A549 (cell line): ENCODE data around the gene NANOS2. TPM values are rescaled to one million over a fixed set of nuclear protein-coding genes. Genes with fewer than 3 reads are reported as not detected.

Source experiments
- ATAC-seq, 2 experiments: fragments of 200-7000 bp in 1 of 2; fragments of >200 bp in 1 of 2; cut with Nextera tagmentation in 1 of 2; cut with Tn5 transposase in 1 of 2; 3 replicates each; pipeline versions ENCODE4 v1.8.0 to v1.9.1; 2018 to 2020; ENCODE audit warnings: mild to moderate bottlenecking in 1 of 2, moderate library complexity in 1 of 2
- CTCF ChIA-PET: fragments of 300-600 bp; sonication (Branson Sonifier 250); formaldehyde crosslinking; extraction: SDS; loops from one replicate; lab custom pipeline; 2021; ENCODE audit warnings: antibody characterized with exemption, inconsistent platforms; lab: Yijun Ruan, JAX
- POLR2A ChIA-PET: fragments of 350-600 bp; formaldehyde crosslinking; extraction: SDS; loops from one replicate; lab custom pipeline; 2021; ENCODE audit warnings: antibody characterized with exemption, inconsistent platforms; lab: Yijun Ruan, JAX
- DNase-seq, 2 experiments: peaks; one replicate each; pipeline versions ENCODE4 v3.0.0 to v3.0.0-alpha.2; 2011 to 2016; ENCODE audit warnings: low read depth in 1 of 2, low spot score in 1 of 2
- FAIRE-seq: peaks from 2 replicates; lab custom pipeline; 2011; peaks lifted over from hg19 to GRCh38; lab: Jason Lieb, UNC
- H3K27ac ChIP-seq, 2 experiments: fragments of >200 bp; sonication (Bioruptor Twin); formaldehyde crosslinking; 3 replicates each; pipeline ENCODE4 v1.5.1; 2016 to 2017
- H3K4me1 ChIP-seq: fragments of >200 bp; sonication (Bioruptor Twin); formaldehyde crosslinking; 3 replicates; pipeline ENCODE4 v1.6.1; 2016
- H3K4me2 ChIP-seq: fragments of >200 bp; sonication (Bioruptor Twin); formaldehyde crosslinking; 3 replicates; pipeline ENCODE4 v1.6.1; 2016
- H3K4me3 ChIP-seq: fragments of >200 bp; sonication (Bioruptor Twin); formaldehyde crosslinking; 3 replicates; pipeline ENCODE4 v1.5.1; 2016
- H3K9me3 ChIP-seq: fragments of >200 bp; sonication (Bioruptor Twin); formaldehyde crosslinking; 3 replicates; pipeline ENCODE4 v1.6.1; 2016
- CEBPB ChIP-seq, 2 experiments: fragments of >200 bp in 1 of 2; sonication (Bioruptor Twin) in 1 of 2; formaldehyde crosslinking in 1 of 2; IDR thresholded peaks; 2 replicates each; pipeline ENCODE4 v1.6.1; 2012 to 2016
- CTCF ChIP-seq: fragments of >200 bp; sonication (Bioruptor Twin); formaldehyde crosslinking; IDR thresholded peaks from 3 replicates; pipeline ENCODE4 v1.5.1; 2016
- EHF ChIP-seq: fragments of 250-450 bp; sonication (Bioruptor Pico); IDR thresholded peaks from 2 replicates; pipeline ENCODE4 v1.5.0; 2020; ENCODE audit warnings: mild to moderate bottlenecking
- EHMT2 ChIP-seq: fragments of 200-600 bp; sonication (generic); IDR thresholded peaks from 2 replicates; pipeline ENCODE4 v1.6.1; 2016; ENCODE audit warnings: antibody characterized with exemption, low read depth, mild to moderate bottlenecking, moderate library complexity
- FOXS1 ChIP-seq: fragments of 250-450 bp; sonication (Bioruptor Pico); IDR thresholded peaks from 2 replicates; pipeline ENCODE4 v1.5.0; 2020; ENCODE audit warnings: mild to moderate bottlenecking, moderate library complexity
- HOXA7 ChIP-seq: fragments of 250-450 bp; sonication (Bioruptor Pico); IDR thresholded peaks from 2 replicates; pipeline ENCODE4 v1.5.0; 2020; ENCODE audit warnings: mild to moderate bottlenecking, moderate library complexity
- HOXB5 ChIP-seq: fragments of 250-450 bp; sonication (Bioruptor Pico); IDR thresholded peaks from 2 replicates; pipeline ENCODE4 v1.5.0; 2020; ENCODE audit warnings: mild to moderate bottlenecking, moderate library complexity
- JUN ChIP-seq, 2 experiments: fragments of >200 bp; sonication (Bioruptor Twin); formaldehyde crosslinking; IDR thresholded peaks; 2 replicates in 1 of 2; 3 replicates in 1 of 2; pipeline ENCODE4 v1.6.1; 2016 to 2017
- MYC ChIP-seq: IDR thresholded peaks from 2 replicates; pipeline ENCODE4 v1.6.1; 2012; ENCODE audit warnings: mild to moderate bottlenecking, inconsistent platforms, low read length, improper control_type of control experiment, borderline replicate concordance
- NFE2L2 ChIP-seq: fragments of 150-350 bp; conservative IDR thresholded peaks from 2 replicates; pipeline ENCODE4 v1.6.1; 2014; ENCODE audit warnings: low read length
- NR3C1 ChIP-seq: fragments of >200 bp; sonication (Bioruptor Twin); formaldehyde crosslinking; IDR thresholded peaks from 3 replicates; pipeline ENCODE4 v1.6.1; 2017
- PHF8 ChIP-seq: fragments of 200-600 bp; sonication (generic); IDR thresholded peaks from 2 replicates; pipeline ENCODE4 v1.6.1; 2016; ENCODE audit warnings: low read depth, mild to moderate bottlenecking, antibody characterized with exemption, moderate library complexity, borderline replicate concordance
- POLR2A ChIP-seq: IDR thresholded peaks from 2 replicates; pipeline ENCODE4 v1.6.1; 2012; ENCODE audit warnings: mild to moderate bottlenecking, low read length
- RAD21 ChIP-seq, 2 experiments: fragments of >200 bp in 1 of 2; sonication (Bioruptor Twin) in 1 of 2; formaldehyde crosslinking in 1 of 2; IDR thresholded peaks in 1 of 2; conservative IDR thresholded peaks in 1 of 2; 2 replicates in 1 of 2; 3 replicates in 1 of 2; pipeline ENCODE4 v1.6.1; 2012 to 2018; ENCODE audit warnings: inconsistent platforms in 1 of 2
- RCOR1 ChIP-seq: fragments of 150-350 bp; IDR thresholded peaks from 2 replicates; pipeline ENCODE4 v1.6.1; 2014; ENCODE audit warnings: antibody characterized with exemption, low read length, low read depth
- RNF2 ChIP-seq: fragments of 200-600 bp; sonication (generic); IDR thresholded peaks from 2 replicates; pipeline ENCODE4 v1.6.1; 2016; ENCODE audit warnings: low read depth, mild to moderate bottlenecking, antibody characterized with exemption, moderate library complexity, borderline replicate concordance
- TFCP2L1 ChIP-seq: fragments of 250-450 bp; sonication (Bioruptor Pico); IDR thresholded peaks from 2 replicates; pipeline ENCODE4 v1.5.0; 2021; ENCODE audit warnings: mild to moderate bottlenecking
- ZC3H11A ChIP-seq: fragments of 450-650 bp; IDR thresholded peaks from 2 replicates; pipeline ENCODE4 v1.6.1; 2014; ENCODE audit warnings: antibody characterized with exemption, mild to moderate bottlenecking
- ZSCAN20 ChIP-seq: fragments of 250-450 bp; sonication (Bioruptor Pico); IDR thresholded peaks from 2 replicates; pipeline ENCODE4 v1.8.0; 2022; ENCODE audit warnings: mild to moderate bottlenecking, moderate library complexity
- WGBS: methylation state at CpG from one replicate; pipeline ENCODE4 v1.1.6; 2017; ENCODE audit errors: missing lambda C conversion rate; 5-methylcytosine and 5-hydroxymethylcytosine counted together
- polyA plus RNA-seq, 4 experiments: library from polyadenylated mRNA; depleted of rRNA in 3 of 4; stranded (reverse); fragments of >200 nt; fragmentation: RNase III in 1 of 4; extraction: RNeasy Plus Mini Kit Qiagen cat#74134 plus additional on column Dnase treatment in 1 of 4; gene quantifications; 2 replicates in 3 of 4; 3 replicates in 1 of 4; pipeline ENCODE4 v1.2.3, GENCODE V29; 2011 to 2017
- TF ChIP-seq, protein P1 (sequence below): IDR thresholded peaks from 2 replicates; pipeline ENCODE4 v1.6.1; 2012
- TF ChIP-seq, protein P2 (sequence below): IDR thresholded peaks from 2 replicates; pipeline ENCODE4 v1.6.1; 2012; ENCODE audit warnings: low read depth, borderline replicate concordance
- TF ChIP-seq, protein P3 (sequence below): fragments of 200-600 bp; sonication (generic); IDR thresholded peaks from 2 replicates; pipeline ENCODE4 v1.6.1; 2016; ENCODE audit warnings: antibody characterized with exemption, mild to moderate bottlenecking, moderate library complexity
- TF ChIP-seq, protein P4 (sequence below): IDR thresholded peaks from 2 replicates; pipeline ENCODE4 v1.6.1; 2012

The NANOS2 gene
- polyA plus RNA-seq, 2 of the 4 experiments (the other 2 are of a cell fraction) = not detected

- no peak for FAIRE-seq
- Histone ChIP-seq H3K9me3 (no peaks in the 10 kb centered on the region), H3K4me1 (peaks cover 14% of the 10 kb centered on the region; the same call in 2 of the 3 replicates), H3K4me3 (no peak overlapping the region), H3K4me2 (no peak overlapping the region), H3K27ac (no peak overlapping the region)
- no peak for DNase-seq
- TF ChIP-seq RAD21 (conservative IDR thresholded peaks at IDR 0.05 in 1 of 2, IDR thresholded peaks at IDR 0.05 in 1 of 2) (peak in 1 of 2 experiments; percentile 46; a peak in 2 of 5 replicates), RNF2 (no peak)
- CTCF ChIA-PET = interaction anchor here (0.7 to 1.1 kb wide), 6 partner anchors 13 to 146 kb away, joined by 3 to 8 read pairs (median 4); partner anchors contain the start of gene NANOS2
- 15% methylated on average over 3 of the region's 3 CpGs for WGBS
- POLR2A ChIA-PET = no interaction called here
- ATAC-seq = no peak
Measured at GRCh38 chr19:45931055-45931454, 16.5 kb upstream of the NANOS2 start.

DNA sequence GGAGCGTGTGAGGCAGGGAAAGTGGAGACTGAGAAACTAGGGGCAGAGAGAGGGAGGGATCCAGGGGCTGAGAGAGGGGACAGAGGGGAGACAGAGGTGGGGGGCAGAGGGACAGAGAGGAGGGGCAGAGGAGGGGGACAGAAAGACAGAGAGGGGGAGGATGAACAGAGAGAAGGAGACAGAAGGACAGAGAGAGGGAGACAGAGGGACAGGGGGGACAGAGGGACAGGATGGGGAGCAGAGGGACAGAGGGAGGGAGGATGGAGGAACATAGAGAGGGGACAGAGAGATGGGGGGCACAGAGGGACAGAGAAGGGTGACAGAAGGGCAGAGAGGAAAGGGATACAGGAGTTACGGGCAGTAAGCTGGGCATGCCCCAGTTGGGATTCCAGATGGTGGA lies 14.7 kb upstream of the NANOS2 start:
- CTCF ChIA-PET = interaction anchor here (1.2 kb wide), 1 partner anchor 148 kb away, joined by 3 read pairs; no protein-coding TSS in a partner anchor
- WGBS = 89% methylated on average over 2 of the region's 2 CpGs
- no peak for DNase-seq

DNA sequence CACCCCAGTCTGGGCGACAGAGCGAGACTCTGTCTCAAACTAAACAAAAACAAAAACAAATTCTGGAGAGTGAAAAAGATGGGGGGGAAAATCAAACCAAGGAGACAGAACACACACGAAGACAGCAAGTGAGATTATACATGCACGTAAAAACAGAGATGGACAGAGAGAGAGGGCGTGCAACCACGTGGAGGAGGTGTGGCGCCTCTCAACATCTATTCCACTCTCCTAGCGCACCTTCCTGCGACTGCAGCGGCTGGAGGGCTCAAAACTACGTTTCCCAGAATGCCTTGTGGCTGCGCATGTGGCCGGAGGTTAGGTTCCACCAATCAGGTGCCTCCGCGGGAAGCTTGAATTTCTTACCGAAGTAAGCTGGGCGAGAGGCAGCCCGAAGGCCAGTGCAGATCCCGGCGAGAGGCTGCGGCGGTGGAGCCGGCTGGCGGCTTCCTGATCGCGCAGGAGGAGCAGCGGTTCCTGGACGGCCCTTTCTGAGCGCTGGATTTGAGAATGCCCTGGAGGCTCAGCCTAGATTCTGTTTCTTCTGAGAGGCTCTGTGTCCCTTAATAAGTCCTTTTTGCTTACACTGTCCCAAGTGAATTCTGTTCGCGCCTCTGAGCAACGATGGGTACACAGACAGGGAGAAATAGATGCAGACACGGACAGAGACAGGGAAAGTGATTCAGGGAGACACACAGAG lies 13.1 kb upstream of the NANOS2 start:
- FAIRE-seq (peak; percentile 99), DNase-seq (peak; percentile 97 to 100), ATAC-seq (peak; percentile 98 to 99)
- ChIA-PET POLR2A (interaction anchor here (1.3 kb wide), 1 partner anchor 68 kb away, joined by 4 read pairs; the partner anchor contains the start of gene CCDC61), CTCF (interaction anchor here (0.7 to 2.4 kb wide), 14 partner anchors 9 to 149 kb away, joined by 3 to 8 read pairs (median 4); partner anchors contain the start of genes MYPOP and NANOS2)
- H3K9me3 ChIP-seq = no peaks in the 10 kb centered on the region; the same call in 2 of the 3 replicates
- 14% methylated on average over 33 of the region's 33 CpGs for WGBS
- peak overlapping the region in 1 of 2 experiments; percentile 71; a peak in 4 of 6 replicates for H3K27ac ChIP-seq
- peaks cover 3% of the 10 kb centered on the region; the same call in 1 of the 3 replicates for H3K4me1 ChIP-seq
- H3K4me3 ChIP-seq = no peak overlapping the region
- H3K4me2 ChIP-seq = peak overlapping the region; percentile 60
- no peak for TF ChIP-seq NFE2L2
- TF ChIP-seq, protein P1, sequence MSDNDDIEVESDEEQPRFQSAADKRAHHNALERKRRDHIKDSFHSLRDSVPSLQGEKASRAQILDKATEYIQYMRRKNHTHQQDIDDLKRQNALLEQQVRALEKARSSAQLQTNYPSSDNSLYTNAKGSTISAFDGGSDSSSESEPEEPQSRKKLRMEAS = peak; percentile 99
- TF ChIP-seq RAD21 (conservative IDR thresholded peaks at IDR 0.05 in 1 of 2, IDR thresholded peaks at IDR 0.05 in 1 of 2) = peak; percentile 27 to 29; a peak in 1 of 5 replicates
- no peak for TF ChIP-seq NR3C1
- TF ChIP-seq, protein P2, sequence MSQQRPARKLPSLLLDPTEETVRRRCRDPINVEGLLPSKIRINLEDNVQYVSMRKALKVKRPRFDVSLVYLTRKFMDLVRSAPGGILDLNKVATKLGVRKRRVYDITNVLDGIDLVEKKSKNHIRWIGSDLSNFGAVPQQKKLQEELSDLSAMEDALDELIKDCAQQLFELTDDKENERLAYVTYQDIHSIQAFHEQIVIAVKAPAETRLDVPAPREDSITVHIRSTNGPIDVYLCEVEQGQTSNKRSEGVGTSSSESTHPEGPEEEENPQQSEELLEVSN = peak; percentile 100
- peak in 1 of 2 experiments; percentile 32; a peak in 1 of 5 replicates for TF ChIP-seq JUN (IDR thresholded peaks at IDR 0.05)
- TF ChIP-seq, protein P3, sequence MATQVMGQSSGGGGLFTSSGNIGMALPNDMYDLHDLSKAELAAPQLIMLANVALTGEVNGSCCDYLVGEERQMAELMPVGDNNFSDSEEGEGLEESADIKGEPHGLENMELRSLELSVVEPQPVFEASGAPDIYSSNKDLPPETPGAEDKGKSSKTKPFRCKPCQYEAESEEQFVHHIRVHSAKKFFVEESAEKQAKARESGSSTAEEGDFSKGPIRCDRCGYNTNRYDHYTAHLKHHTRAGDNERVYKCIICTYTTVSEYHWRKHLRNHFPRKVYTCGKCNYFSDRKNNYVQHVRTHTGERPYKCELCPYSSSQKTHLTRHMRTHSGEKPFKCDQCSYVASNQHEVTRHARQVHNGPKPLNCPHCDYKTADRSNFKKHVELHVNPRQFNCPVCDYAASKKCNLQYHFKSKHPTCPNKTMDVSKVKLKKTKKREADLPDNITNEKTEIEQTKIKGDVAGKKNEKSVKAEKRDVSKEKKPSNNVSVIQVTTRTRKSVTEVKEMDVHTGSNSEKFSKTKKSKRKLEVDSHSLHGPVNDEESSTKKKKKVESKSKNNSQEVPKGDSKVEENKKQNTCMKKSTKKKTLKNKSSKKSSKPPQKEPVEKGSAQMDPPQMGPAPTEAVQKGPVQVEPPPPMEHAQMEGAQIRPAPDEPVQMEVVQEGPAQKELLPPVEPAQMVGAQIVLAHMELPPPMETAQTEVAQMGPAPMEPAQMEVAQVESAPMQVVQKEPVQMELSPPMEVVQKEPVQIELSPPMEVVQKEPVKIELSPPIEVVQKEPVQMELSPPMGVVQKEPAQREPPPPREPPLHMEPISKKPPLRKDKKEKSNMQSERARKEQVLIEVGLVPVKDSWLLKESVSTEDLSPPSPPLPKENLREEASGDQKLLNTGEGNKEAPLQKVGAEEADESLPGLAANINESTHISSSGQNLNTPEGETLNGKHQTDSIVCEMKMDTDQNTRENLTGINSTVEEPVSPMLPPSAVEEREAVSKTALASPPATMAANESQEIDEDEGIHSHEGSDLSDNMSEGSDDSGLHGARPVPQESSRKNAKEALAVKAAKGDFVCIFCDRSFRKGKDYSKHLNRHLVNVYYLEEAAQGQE = no peak
- no peak for TF ChIP-seq EHMT2
- TF ChIP-seq FOXS1 = no peak
- TF ChIP-seq MYC = peak; percentile 36; the same call in 1 of the 2 replicates
- TF ChIP-seq POLR2A = no peak
- TF ChIP-seq PHF8 = no peak
- TF ChIP-seq ZC3H11A = 0 out of 2 replicates have a peak, but pooled peaks have one; percentile 1
- no peak for TF ChIP-seq CEBPB (IDR thresholded peaks at IDR 0.05)
- 0 out of 3 replicates have a peak, but pooled peaks have one; percentile 17 for TF ChIP-seq CTCF

More for the DNA sequence above, 14.7 kb upstream of the NANOS2 start:
- Histone ChIP-seq H3K27ac (no peak overlapping the region), H3K4me1 (peaks cover 3% of the 10 kb centered on the region; the same call in 2 of the 3 replicates), H3K4me2 (no peak overlapping the region), H3K9me3 (no peaks in the 10 kb centered on the region; the same call in 2 of the 3 replicates), H3K4me3 (no peak overlapping the region)
- FAIRE-seq (no peak), ATAC-seq (no peak)
- POLR2A ChIA-PET = no interaction called here
- TF ChIP-seq, protein P4, sequence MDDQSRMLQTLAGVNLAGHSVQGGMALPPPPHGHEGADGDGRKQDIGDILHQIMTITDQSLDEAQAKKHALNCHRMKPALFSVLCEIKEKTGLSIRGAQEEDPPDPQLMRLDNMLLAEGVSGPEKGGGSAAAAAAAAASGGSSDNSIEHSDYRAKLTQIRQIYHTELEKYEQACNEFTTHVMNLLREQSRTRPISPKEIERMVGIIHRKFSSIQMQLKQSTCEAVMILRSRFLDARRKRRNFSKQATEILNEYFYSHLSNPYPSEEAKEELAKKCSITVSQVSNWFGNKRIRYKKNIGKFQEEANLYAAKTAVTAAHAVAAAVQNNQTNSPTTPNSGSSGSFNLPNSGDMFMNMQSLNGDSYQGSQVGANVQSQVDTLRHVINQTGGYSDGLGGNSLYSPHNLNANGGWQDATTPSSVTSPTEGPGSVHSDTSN = no peak
- TF ChIP-seq HOXB5 (CRISPR knock-in tag) (no peak), RCOR1 (no peak), JUN (IDR thresholded peaks at IDR 0.05) (no peak), TFCP2L1 (CRISPR knock-in tag) (no peak), EHF (CRISPR knock-in tag) (no peak), RAD21 (conservative IDR thresholded peaks at IDR 0.05 in 1 of 2, IDR thresholded peaks at IDR 0.05 in 1 of 2) (no peak), HOXA7 (CRISPR knock-in tag) (no peak), ZSCAN20 (no peak)
- TF ChIP-seq, protein P2 = no peak
